HG03039 (cell line): ENCODE results near the gene POU2AF1.
"Not testable (repeated sequence)": the region's sequence is repeated elsewhere in the genome, so short reads cannot be mapped to it uniquely, and the experiment has no call there.

Experiments
- ATAC-seq: cut with Tn5 transposase; IDR thresholded peaks from one replicate; pipeline ENCODE4 v1.9.1; 2021; ENCODE audit warnings: mild to moderate bottlenecking, moderate library complexity; ENCODE audit not compliant: unreplicated experiment

Gene POU2AF1

GRCh38 chr11:111322534-111322933, 56.5 kb downstream of the POU2AF1 start:
- ATAC-seq, result no peak

GRCh38 chr11:111320728-111321568, 58.1 kb downstream of the POU2AF1 start:
- no peak for ATAC-seq

DNA sequence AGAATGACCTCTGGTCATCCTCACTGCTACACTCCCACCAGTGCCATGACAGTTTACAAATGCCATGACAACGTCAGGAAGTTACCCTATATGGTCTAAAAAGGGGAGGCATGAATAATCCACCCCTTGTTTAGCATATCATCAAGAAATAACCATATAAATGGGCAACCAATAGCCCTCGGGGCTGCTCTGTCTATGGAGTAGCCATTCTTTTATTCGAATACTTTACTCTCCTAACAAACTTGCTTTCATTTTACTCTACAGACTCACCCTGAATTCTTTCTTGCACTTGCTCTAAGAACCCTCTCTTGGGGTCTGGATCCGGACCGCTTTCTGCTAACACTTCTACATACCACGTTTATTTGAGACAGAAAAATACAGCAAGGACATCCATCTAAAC, 58.9 kb downstream of the POU2AF1 start:
- ATAC-seq, result not testable (repeated sequence)

GRCh38 chr11:111319296-111319695, 59.8 kb downstream of the POU2AF1 start:
- ATAC-seq, result no peak

DNA sequence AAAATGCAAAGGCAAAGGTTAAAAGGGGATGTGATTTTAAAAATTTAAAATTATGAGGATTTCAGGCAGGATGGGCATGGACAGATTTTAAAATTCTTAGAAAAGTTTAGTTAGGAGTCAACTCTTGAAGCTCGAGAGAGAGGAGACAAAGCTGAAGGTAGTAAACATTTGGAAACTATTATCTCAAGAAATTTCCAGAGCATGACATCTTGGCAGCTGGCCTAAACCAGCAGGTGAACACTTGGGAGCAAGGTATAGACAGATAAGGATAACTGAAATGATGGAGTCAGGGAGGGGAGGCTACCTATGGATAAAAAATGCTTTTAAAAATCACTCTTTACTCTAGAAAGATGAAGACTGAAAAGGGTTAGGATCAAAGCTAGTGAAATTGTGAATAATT, 67.0 kb downstream of the POU2AF1 start:
- no peak for ATAC-seq

DNA sequence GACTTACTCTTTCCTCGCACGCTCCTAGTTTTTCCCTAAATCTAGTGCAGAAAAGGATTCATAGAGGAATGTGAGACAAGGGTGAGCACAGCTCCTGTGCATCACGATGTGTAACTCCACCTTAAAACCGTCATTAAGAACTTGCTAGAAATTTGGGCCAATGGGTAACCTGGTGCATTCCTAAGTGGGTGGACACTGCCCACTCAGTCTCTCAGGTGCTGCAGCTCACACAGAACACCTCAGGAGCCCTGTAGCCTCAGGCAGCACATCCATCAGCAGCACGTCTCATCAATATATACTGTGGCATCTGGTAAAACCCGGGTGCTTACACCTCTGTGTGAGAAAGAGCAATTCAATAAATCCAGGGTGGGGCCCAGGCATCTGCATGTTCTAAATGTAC, 68.4 kb downstream of the POU2AF1 start:
- ATAC-seq, result no peak

DNA sequence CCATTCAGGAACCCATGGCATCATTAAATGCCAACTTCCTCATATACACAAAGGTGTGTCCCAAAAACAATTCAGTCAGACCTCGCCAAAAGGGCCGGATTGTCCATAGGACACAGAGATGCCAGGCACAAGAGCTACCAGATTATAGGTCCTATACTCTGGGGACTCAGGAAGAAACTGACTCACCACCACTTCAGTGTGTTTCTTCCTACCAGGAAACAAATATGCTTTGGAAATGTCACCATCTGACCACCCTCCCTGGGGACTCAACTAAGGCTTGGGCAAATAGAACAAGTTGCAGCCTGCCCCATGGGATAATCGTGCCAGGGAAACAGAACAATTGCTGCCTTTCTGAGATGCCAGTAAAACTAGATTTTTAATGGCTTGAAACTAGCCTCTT, 69.0 kb downstream of the POU2AF1 start:
- no peak for ATAC-seq

- no peak for ATAC-seq
Measured at GRCh38 chr11:111309215-111309915, 69.7 kb downstream of the POU2AF1 start.

DNA sequence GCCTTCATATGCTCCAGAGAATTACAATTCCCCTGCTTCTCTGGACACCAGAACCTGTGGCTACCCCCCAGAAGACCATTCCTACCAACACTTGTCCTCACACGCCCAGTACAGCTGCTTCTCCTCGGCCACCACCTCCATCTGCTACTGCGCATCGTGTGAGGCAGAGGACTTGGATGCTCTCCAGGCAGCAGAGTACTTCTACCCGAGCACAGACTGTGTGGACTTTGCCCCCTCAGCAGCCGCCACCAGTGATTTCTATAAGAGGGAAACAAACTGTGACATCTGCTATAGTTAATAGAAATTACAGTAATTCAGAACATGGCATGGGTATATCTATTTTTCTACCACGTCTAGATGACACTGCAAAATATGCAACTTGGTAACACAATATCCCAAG, 70.9 kb downstream of the POU2AF1 start:
- no peak for ATAC-seq

- ATAC-seq, result no peak
Measured at GRCh38 chr11:111307472-111308108, 71.5 kb downstream of the POU2AF1 start.

DNA sequence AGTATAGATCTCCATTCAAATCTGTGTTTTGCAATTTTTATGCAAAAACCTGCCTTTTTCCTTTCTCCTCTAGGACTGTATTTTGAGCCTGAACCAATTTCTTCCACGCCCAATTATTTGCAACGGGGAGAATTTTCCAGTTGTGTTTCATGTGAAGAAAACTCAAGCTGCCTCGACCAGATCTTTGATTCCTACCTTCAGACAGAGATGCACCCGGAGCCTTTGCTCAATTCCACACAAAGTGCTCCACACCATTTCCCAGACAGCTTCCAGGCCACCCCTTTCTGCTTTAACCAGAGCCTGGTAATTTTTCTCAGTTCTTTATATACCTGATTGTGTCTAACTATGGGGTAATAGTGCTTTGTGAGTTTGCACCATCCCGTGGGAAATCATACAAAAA, 72.8 kb downstream of the POU2AF1 start:
- ATAC-seq, result no peak

- no peak for ATAC-seq
Measured at GRCh38 chr11:111305876-111306275, 73.2 kb downstream of the POU2AF1 start.

- no peak for ATAC-seq
Measured at GRCh38 chr11:111305162-111305802, 73.8 kb downstream of the POU2AF1 start.

- no peak for ATAC-seq
Measured at GRCh38 chr11:111303461-111303860, 75.6 kb downstream of the POU2AF1 start.

GRCh38 chr11:111302298-111302697, 76.8 kb downstream of the POU2AF1 start:
- no peak for ATAC-seq
